NCI-H2081 (cell line): ENCODE results near the gene COL18A1.

ENCODE experiments used
- DNase-seq, 2 experiments: peaks; one replicate each; lab custom pipeline; 2025; lab: John Stamatoyannopoulos, UW

Gene COL18A1

GRCh38 chr21:45383111-45383614, 21.8 kb upstream of the COL18A1 start:
- DNase-seq = no peak

- no peak for DNase-seq
Measured at GRCh38 chr21:45383615-45384201, 21.3 kb upstream of the COL18A1 start.

- no peak for DNase-seq
Measured at GRCh38 chr21:45384656-45385548, 20.1 kb upstream of the COL18A1 start.

- DNase-seq = no peak
Measured at GRCh38 chr21:45385549-45386050, 19.4 kb upstream of the COL18A1 start.

- DNase-seq = no peak
Measured at GRCh38 chr21:45386336-45386727, 18.6 kb upstream of the COL18A1 start.

GRCh38 chr21:45386728-45387371, 18.1 kb upstream of the COL18A1 start:
- no peak for DNase-seq

- no peak for DNase-seq
Measured at GRCh38 chr21:45387506-45387905, 17.5 kb upstream of the COL18A1 start.

GRCh38 chr21:45388011-45388521, 16.9 kb upstream of the COL18A1 start:
- DNase-seq = no peak

GRCh38 chr21:45388611-45389296, 16.2 kb upstream of the COL18A1 start:
- no peak for DNase-seq

GRCh38 chr21:45390121-45390751, 14.7 kb upstream of the COL18A1 start:
- DNase-seq = no peak

- DNase-seq = no peak
Measured at GRCh38 chr21:45390831-45391742, 13.9 kb upstream of the COL18A1 start.

GRCh38 chr21:45391743-45392572, 13.0 kb upstream of the COL18A1 start:
- no peak for DNase-seq

- DNase-seq = no peak
Measured at GRCh38 chr21:45392573-45392971, 12.4 kb upstream of the COL18A1 start.

- no peak for DNase-seq
Measured at GRCh38 chr21:45393021-45393420, 11.9 kb upstream of the COL18A1 start.

- no peak for DNase-seq
Measured at GRCh38 chr21:45393833-45394638, 10.9 kb upstream of the COL18A1 start.

- DNase-seq = no peak
Measured at GRCh38 chr21:45396620-45396995, 8.4 kb upstream of the COL18A1 start.

- DNase-seq = no peak
Measured at GRCh38 chr21:45397381-45397780, 7.6 kb upstream of the COL18A1 start.

- no peak for DNase-seq
Measured at GRCh38 chr21:45401054-45401518, 3.9 kb upstream of the COL18A1 start.
